ENCODE data around the gene RGS6.

- no peak for TF ChIP-seq EZH2 (IDR thresholded peaks at IDR 0.05; ENCODE audit: insufficient read depth, poor library complexity, severe bottlenecking)
- TF ChIP-seq EZH2phosphoT487 (IDR thresholded peaks at IDR 0.05; ENCODE audit: insufficient read depth, low read depth) = no peak
These were observed 232.4 kb downstream of the RGS6 start for GRCh38 chr14:72164420-72165228.
